NCI-H1092 treated with DMSO at 0.1 percent for 48 hours (cell line): ENCODE data around the gene NAMPT.
"Not testable (repeated sequence)": the region's sequence is repeated elsewhere in the genome, so short reads cannot be mapped to it uniquely, and the experiment has no call there.

Experiments used
- DNase-seq: peaks from one replicate; lab custom pipeline; 2025; lab: John Stamatoyannopoulos, UW

NAMPT gene

GRCh38 chr7:106231856-106232490 is 52.8 kb downstream of the NAMPT start:
- no peak for DNase-seq

DNA sequence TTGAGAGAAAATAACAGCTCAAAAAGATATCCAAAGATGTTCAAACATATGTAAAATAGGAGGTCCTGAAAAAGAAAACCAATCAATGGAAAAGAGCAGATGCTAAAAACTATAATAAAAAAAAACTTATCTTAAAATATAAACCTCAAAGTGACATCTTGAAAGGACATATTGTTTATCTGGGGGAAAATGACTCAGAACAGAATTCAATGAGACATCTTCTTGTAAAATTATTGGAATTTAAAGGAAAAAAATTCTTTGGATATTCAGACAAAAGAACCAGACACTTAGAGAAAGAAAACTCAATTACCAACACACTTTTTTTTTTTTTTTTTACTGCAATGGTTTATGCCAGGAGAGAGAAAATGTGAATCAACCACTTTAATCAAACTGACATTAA is 58.9 kb downstream of the NAMPT start:
- no peak for DNase-seq

DNA sequence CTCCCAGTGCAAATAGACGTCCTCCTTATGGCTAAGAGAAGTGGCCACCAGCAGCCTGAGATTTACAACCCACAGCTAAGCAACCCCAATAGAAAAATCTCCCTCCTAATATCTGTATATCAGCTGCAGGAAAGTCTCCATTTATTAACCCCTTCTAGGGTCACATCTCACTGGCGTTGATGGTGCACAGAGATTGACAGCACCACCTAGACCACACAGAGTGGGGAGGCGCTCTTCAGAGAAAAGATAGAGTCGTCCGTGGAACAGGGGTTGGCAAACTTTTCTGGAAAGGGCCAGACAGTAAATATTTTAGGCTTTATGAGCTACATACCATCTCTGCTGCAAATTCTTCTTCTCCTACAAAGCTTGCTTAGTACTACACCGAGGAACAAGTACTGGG is 60.0 kb downstream of the NAMPT start:
- no peak for DNase-seq

DNA sequence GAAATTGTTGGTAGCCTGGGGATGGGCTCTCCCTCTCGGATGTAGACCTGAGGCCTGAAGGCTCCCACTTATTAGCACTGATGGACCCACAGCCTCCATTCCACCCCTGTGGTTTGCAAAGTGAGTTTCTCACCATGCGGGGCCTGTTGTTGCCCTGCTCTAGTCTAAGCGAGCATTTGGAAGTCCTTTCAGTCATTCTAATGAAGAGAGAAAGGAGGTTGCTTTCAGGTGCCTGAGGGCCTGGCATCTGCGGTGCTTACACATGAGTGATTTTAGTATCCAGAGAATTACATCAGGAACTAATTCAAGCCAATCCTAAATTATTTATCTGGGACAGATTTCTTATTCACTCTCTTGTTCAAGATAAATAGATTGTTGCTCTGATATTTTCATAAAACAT is 61.6 kb downstream of the NAMPT start:
- DNase-seq: no peak

GRCh38 chr7:106222545-106222944 is 62.2 kb downstream of the NAMPT start:
- no peak for DNase-seq

DNA sequence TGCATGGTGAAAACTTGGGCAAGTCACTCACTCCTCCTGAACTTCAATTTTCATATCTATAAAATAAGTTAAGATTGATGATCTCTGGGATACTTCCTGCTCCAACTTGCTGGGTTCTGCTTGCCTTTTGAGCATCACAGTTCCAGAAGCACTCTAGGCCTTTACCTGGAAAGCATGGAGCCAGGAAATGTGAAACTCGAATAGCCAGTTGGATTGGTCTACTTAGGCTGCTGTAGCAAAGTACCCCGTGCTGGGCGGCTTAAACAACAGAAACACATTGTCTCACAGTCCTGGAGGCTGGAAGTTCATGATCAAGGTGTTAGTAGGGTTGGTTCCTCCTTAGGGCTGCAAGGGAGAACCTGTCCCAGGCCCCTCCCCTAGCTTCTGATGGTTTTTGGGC is 64.5 kb downstream of the NAMPT start:
- no peak for DNase-seq

DNA sequence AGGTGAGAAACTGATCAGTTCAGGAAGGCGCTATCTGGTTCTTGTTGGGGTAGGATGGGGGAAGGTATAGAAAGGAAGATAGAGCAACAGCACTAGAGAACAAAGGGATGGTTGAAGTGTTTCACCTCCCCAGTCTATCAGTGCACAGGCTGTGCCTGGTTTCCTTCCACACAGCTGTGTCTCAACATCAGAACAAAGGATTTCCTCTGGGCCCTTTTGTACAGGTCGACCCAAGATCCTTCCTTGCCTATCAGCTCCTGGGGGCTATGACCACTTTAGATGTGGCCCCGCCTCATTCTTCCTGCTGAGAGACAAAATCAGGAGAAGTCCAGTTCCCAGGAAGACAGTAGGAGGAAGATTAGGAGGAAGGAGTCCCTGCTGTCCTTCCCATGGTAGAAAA is 65.6 kb downstream of the NAMPT start:
- no peak for DNase-seq

DNA sequence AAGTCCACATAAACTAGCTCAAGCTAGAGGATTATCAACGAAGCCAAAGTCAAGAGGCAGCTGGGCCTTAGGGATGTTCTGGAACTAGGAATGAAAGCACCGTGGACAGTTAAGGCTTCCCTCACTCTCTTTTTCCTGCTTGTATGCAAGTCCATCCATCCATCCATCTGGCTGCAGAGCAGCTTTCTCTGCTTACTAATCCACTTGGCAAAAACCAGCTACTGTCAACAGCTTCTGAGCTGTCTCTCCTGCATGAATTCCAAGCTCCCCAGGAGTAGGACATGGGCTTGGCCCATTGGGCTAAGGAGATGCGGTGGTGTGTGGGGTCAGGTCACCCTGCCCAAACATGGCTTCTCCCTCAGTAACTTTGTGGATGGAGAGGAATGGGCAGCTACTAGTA is 66.2 kb downstream of the NAMPT start:
- DNase-seq: no peak

- DNase-seq: no peak
Measured at GRCh38 chr7:106216923-106217542, 67.8 kb downstream of the NAMPT start.

DNA sequence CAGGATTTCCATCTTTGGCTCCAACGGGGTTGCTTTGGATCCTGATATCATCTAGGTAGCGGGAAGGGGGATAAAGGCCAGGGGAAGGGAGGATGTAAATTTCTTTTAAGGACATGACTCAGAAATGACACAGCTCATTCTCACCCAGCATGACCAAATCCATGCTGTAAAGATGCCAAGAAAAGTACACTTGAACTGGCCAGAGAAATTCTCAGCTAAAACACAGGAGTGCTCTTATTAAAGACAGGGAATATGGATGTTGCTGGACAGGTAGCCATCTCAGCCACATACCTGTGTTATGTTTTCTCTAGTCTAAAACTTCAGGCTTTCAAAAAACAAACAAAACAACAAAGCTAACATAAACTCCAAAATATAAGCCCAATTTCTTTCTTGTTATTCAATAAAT is 68.3 kb downstream of the NAMPT start:
- DNase-seq: no peak

GRCh38 chr7:106215868-106216516 is 68.8 kb downstream of the NAMPT start:
- no peak for DNase-seq

GRCh38 chr7:106208944-106209343 is 75.8 kb downstream of the NAMPT start:
- DNase-seq: not testable (repeated sequence)

GRCh38 chr7:106206826-106207541 is 77.8 kb downstream of the NAMPT start:
- DNase-seq: no peak

DNA sequence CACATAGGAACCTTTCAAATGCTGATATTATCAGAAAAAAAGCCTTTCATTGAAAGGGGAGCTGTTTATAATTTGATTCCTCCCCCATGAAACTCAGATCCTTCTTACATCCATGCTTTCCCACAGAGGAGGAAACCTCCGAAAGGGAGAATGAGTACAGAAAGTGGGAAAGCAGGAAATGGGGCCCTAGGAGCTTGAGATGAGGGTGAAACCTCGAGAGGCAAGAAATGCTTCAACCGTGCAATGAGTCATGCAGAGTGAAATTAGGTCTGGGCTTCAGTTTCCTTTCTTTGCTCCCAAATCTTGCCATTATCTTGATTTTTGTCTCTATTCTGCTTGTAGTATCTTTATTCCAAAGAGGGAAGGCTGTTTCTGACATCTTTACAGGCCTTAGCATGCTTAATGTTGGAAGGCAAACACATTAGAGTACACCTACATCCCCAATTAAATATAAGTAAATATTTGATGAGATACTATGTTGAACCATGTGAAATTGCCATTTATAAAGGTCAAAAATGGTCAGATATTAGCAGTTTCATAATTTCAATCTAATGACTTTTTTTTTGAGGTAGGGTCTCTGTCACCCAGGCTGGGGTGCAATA is 79.1 kb downstream of the NAMPT start:
- DNase-seq: no peak

DNA sequence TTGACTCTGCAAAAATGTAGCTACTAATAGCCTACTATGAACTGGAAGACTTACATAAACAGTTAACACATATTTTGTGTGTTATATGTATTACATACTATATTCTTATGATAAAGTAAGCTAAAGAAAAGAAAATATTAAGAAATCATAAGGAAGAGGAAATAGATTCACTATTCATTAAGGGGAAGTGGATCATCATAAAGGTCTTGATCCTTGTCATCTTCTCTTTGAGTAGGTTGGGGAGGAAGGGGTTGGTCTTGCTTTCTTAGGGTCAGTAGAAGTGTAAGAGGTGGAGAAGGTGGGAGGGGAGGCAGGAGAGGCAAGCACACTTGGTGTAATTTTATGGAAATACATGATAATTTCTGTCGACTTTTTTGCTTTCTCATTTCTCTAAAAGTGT is 81.3 kb downstream of the NAMPT start:
- DNase-seq: no peak

DNA sequence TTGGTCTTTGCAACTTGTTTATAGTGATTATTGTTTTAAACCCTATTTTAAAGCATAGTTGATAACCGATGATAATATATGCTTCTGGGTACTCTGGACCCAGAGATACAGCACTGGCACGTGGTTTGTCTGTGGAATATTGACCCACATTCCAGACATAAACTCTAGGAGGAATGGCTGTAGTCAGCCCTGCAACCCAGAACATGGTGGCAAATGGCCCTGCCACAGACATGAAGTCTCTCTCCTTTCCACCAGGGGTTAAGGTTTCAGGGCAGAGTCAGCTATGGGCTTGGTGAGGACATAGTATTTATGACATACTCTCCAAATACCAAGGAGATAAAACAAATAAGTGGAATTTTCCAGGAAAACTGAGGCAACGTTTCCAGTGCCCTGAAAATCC is 83.6 kb downstream of the NAMPT start:
- DNase-seq: no peak

DNA sequence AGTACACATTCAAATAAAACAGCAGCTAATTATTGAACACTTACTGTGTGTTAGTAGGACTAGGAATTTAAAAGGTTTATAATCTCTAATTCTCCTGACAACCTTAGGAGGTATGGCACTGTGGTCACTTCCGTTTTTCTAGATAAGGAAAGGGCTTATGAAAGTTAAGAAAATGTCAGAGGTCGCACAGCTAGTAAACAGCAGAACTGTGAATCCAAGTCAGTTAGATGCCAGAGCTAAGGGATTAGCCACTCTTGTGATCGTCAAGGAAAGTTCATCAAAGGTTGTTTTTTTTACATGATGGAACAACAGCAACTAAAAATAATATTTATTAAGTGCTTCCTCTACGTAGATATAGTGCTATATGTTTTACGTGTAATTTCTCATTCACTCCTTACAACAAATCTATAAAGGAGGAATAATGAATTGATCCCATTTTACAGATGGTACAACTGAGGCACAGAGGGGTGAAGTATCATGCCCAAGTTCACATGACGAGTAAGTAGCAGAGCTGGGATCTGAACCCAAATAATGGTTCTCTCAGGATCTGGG is 84.9 kb downstream of the NAMPT start:
- no peak for DNase-seq

DNA sequence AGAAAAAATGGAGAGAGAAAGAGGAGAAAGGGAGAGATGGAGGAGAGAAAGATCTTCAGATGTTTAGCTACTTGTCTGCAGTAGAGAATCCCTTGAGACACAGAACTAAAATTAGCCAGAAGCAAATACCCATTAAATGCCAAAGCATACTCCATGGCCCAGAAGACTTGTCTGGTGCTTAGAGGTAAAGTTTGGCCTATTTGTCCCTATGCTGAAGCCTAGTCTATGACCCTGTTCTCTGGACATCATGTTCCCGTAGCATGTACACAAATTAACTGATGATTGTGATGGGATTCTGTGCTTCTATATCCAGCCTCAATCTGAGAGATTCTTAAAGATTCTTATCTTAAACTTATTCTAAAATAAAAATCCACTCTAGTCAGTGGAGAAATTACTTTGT is 85.8 kb downstream of the NAMPT start:
- no peak for DNase-seq
